Endothelial cell of umbilical vein (primary cell): Measurements from ENCODE around the gene PI4KB. TPM values are rescaled to one million over a fixed set of nuclear protein-coding genes. Genes with fewer than 3 reads are reported as not detected.
A peak's percentile ranks its signal among the peaks of the same experiment; 100 is the strongest.

Source experiments
- BruUV-seq: library from RNA; stranded (reverse); fragments of 400-500 nt; replicated peaks from 2 replicates; lab custom pipeline; 2021; lab: Mats Ljungman, UMichigan
- CTCF ChIA-PET: fragments of 300-600, 350-600 bp; sonication (Branson Sonifier 250); formaldehyde crosslinking; loops from one replicate; lab custom pipeline; 2021; ENCODE audit warnings: antibody characterized with exemption, inconsistent platforms; lab: Charles Lee
- POLR2A ChIA-PET: fragments of 300-600, 350-600 bp; sonication (Branson Sonifier 250); formaldehyde crosslinking; loops from one replicate; lab custom pipeline; 2021; ENCODE audit warnings: antibody characterized with exemption, inconsistent platforms; lab: Charles Lee
- DNase-seq: peaks from one replicate; pipeline ENCODE4 v3.0.0-alpha.2; 2011; ENCODE audit warnings: low read depth, low spot score
- FAIRE-seq: peaks from 2 replicates; lab custom pipeline; 2011; peaks lifted over from hg19 to GRCh38; lab: Jason Lieb, UNC
- H2AFZ ChIP-seq: 2 replicates; pipeline ENCODE4 v1.6.0; 2012; ENCODE audit warnings: low read depth, low read length, control low read depth, inconsistent platforms
- H3K27ac ChIP-seq: 2 replicates; pipeline ENCODE4 v1.5.1; 2011; ENCODE audit warnings: low read depth, mild to moderate bottlenecking, control low read depth, low read length, moderate library complexity; ENCODE audit not compliant: insufficient read depth
- H3K27me3 ChIP-seq, 2 experiments: 2 replicates each; pipeline versions ENCODE4 v1.6.0 to v1.6.1; 2011; ENCODE audit warnings: low read length in 2 of 2, mixed read lengths in 1 of 2; ENCODE audit not compliant: control insufficient read depth in 2 of 2, insufficient read depth in 2 of 2
- H3K36me3 ChIP-seq, 2 experiments: 2 replicates in 1 of 2; 3 replicates in 1 of 2; pipeline ENCODE4 v1.5.1; 2011; ENCODE audit warnings: low read length in 2 of 2, mild to moderate bottlenecking in 1 of 2, moderate library complexity in 1 of 2; ENCODE audit not compliant: control insufficient read depth in 2 of 2, insufficient read depth in 2 of 2; ENCODE audit errors: extremely low read depth in 1 of 2
- H3K4me1 ChIP-seq: 3 replicates; pipeline ENCODE4 v1.5.1; 2011; ENCODE audit warnings: mild to moderate bottlenecking, low read length; ENCODE audit not compliant: control insufficient read depth, insufficient read depth; ENCODE audit errors: extremely low read depth
- H3K4me2 ChIP-seq: 2 replicates; pipeline ENCODE4 v1.6.1; 2011; ENCODE audit warnings: low read length, control low read depth, mixed read lengths; ENCODE audit not compliant: insufficient read depth
- H3K4me3 ChIP-seq, 3 experiments: fragments of 200-600 bp in 1 of 3; sonication (generic), shearing (Covaris generic) in 1 of 3; replicated peaks in 1 of 3; 2 replicates each; pipeline ENCODE4 v1.5.1; 2011 to 2016; ENCODE audit warnings: control low read depth in 3 of 3, low read length in 3 of 3, mild to moderate bottlenecking in 2 of 3, inconsistent platforms in 1 of 3, low read depth in 1 of 3, moderate library complexity in 1 of 3; ENCODE audit not compliant: insufficient read depth in 1 of 3
- H3K79me2 ChIP-seq: 2 replicates; pipeline ENCODE4 v1.6.0; 2012; ENCODE audit warnings: low read length, inconsistent platforms; ENCODE audit not compliant: control insufficient read depth, insufficient read depth
- H3K9ac ChIP-seq: replicated peaks from 2 replicates; pipeline ENCODE3; 2011; ENCODE audit warnings: low read length, control low read depth; ENCODE audit not compliant: insufficient read depth; ENCODE audit errors: extremely low read depth
- H3K9me1 ChIP-seq: replicated peaks from 3 replicates; pipeline ENCODE4 v1.6.0; 2011; ENCODE audit warnings: mild to moderate bottlenecking, low read length; ENCODE audit not compliant: control insufficient read depth, insufficient read depth; ENCODE audit errors: extremely low read depth
- H3K9me3 ChIP-seq: replicated peaks from 2 replicates; pipeline ENCODE4 v1.5.1; 2012; ENCODE audit warnings: low read length, inconsistent platforms; ENCODE audit not compliant: control insufficient read depth, insufficient read depth
- H4K20me1 ChIP-seq: replicated peaks from 2 replicates; pipeline ENCODE3; 2011; ENCODE audit warnings: mild to moderate bottlenecking, low read length; ENCODE audit not compliant: control insufficient read depth, insufficient read depth; ENCODE audit errors: extremely low read depth
- CTCF ChIP-seq, 2 donors: IDR thresholded peaks; 1 replicate in 1 of 2; 2 replicates in 1 of 2; pipeline ENCODE4 v1.5.1; 2011; ENCODE audit warnings: low read length in 2 of 2, mild to moderate bottlenecking in 2 of 2, moderate library complexity in 2 of 2, control low read depth in 1 of 2, inconsistent platforms in 1 of 2, low read depth in 1 of 2; ENCODE audit not compliant: insufficient read depth in 1 of 2; ENCODE audit errors: extremely low read depth in 1 of 2
- EZH2 ChIP-seq: IDR thresholded peaks from 2 replicates; pipeline ENCODE4 v1.6.1; 2012; ENCODE audit warnings: borderline replicate concordance, low read depth, mild to moderate bottlenecking, moderate library complexity, low read length, inconsistent platforms; ENCODE audit not compliant: severe bottlenecking
- JUN ChIP-seq: IDR thresholded peaks from 2 replicates; pipeline ENCODE4 v1.6.1; 2011; ENCODE audit warnings: borderline replicate concordance, low read depth; ENCODE audit not compliant: insufficient read length, insufficient read depth
- MAX ChIP-seq: IDR thresholded peaks from 2 replicates; pipeline ENCODE4 v1.6.1; 2011; ENCODE audit not compliant: insufficient read depth, insufficient read length
- MYC ChIP-seq: IDR thresholded peaks from one replicate; pipeline ENCODE4 v1.6.1; 2011; ENCODE audit warnings: mild to moderate bottlenecking, low read depth, low read length
- POLR2A ChIP-seq: IDR thresholded peaks from 2 replicates; pipeline ENCODE4 v1.6.1; 2012; ENCODE audit warnings: low read depth, mild to moderate bottlenecking, control low read depth, low read length
- POLR2AphosphoS5 ChIP-seq: IDR thresholded peaks from 2 replicates; pipeline ENCODE4 v1.6.1; 2012; ENCODE audit warnings: low read depth, mild to moderate bottlenecking, control low read depth, low read length, moderate library complexity; ENCODE audit not compliant: insufficient read depth
- dilution Hi-C: fragments of 300-500 bp; cut with MboI; formaldehyde crosslinking; loops from one replicate; pipeline ENCODE4 v1.15.0; 2019; ENCODE audit warnings: low sequenced_read_pairs; ENCODE audit not compliant: extremely low pct_ligation_motif_present
- intact Hi-C: fragments of 100-400 bp; cut with micrococcal nuclease; formaldehyde crosslinking; loops from one replicate; pipeline ENCODE4 v1.10.0; 2022
- polyA plus RNA-seq, 4 experiments: library from polyadenylated mRNA; depleted of rRNA in 3 of 4; stranded (reverse) in 3 of 4; unstranded in 1 of 4; fragments of >200 nt; gene quantifications; 2 replicates each; pipeline versions ENCODE4 v1.2.1 to v1.2.3, GENCODE V29; 2011 to 2012; ENCODE audit warnings: missing spikeins in 1 of 4
- total RNA-seq: library from RNA; stranded (reverse); gene quantifications from 2 replicates; pipeline ENCODE4 v1.2.3, GENCODE V29; 2021

PI4KB gene
- total and polyA plus RNA-seq, 2 donors (not counting 3 experiments of a cell fraction or from before 2014, with no cell fraction given), result 60.9 to 67.8 TPM

GRCh38 chr1:151281225-151281968, 45.8 kb downstream of the PI4KB start:
- no peaks in the 10 kb centered on the region for H4K20me1 ChIP-seq
- ChIA-PET CTCF (interaction anchor here (0.6 to 4.1 kb wide), 14 partner anchors 11 to 182 kb away, joined by 3 to 26 read pairs (median 4); partner anchors contain the start of genes PI4KB, PSMB4, PSMD4 and RFX5), POLR2A (interaction anchor here (0.6 to 1.2 kb wide), 9 partner anchors 11 to 115 kb away, joined by 3 to 4 read pairs (median 3); partner anchors contain the start of gene PI4KB)
- DNase-seq (peak; percentile 98), FAIRE-seq (peak; percentile 98)
- H3K36me3 ChIP-seq, result peaks cover 0 to 7% of the 10 kb centered on the region in 2 experiments
- H3K9me1 ChIP-seq, result no peaks in the 10 kb centered on the region
- peak overlapping the region; percentile 61 for H3K4me2 ChIP-seq
- peak overlapping the region; percentile 63 for H2AFZ ChIP-seq
- intact Hi-C loops, result loop anchor here (1.0 to 2.0 kb wide), 7 partner anchors 20 to 118 kb away; partner anchors contain the start of genes PI4KB, PIP5K1A, PSMB4 and PSMD4
- no peak for TF ChIP-seq MYC
- peak; percentile 50 for TF ChIP-seq POLR2AphosphoS5
- peak; percentile 43 for TF ChIP-seq MAX
- peak; percentile 88 for TF ChIP-seq JUN
- TF ChIP-seq CTCF (IDR thresholded peaks at IDR 0.05; ENCODE audit: extremely low read depth in 1 of 2, insufficient read depth in 1 of 2, low read depth in 1 of 2, low read length in 2 of 2), result peak in 1 of 2 donors; percentile 2
- TF ChIP-seq EZH2, result no peak
- peak; percentile 58 for TF ChIP-seq POLR2A
- dilution Hi-C loops, result no loop called here
- H3K27me3 ChIP-seq, result peaks cover 2 to 5% of the 10 kb centered on the region in 2 experiments
- peak overlapping the region; percentile 27 to 80 (median 66) for H3K4me3 ChIP-seq
- BruUV-seq, result TSS peak; percentile 83
- peak overlapping the region; percentile 81 for H3K27ac ChIP-seq
- H3K9ac ChIP-seq, result peak overlapping the region; percentile 82
- peaks cover 8% of the 10 kb centered on the region for H3K79me2 ChIP-seq
- peaks cover 9% of the 10 kb centered on the region for H3K4me1 ChIP-seq
- no peaks in the 10 kb centered on the region for H3K9me3 ChIP-seq
